Naive thymus-derived CD4-positive, alpha-beta T cell (primary cell): ENCODE data around the gene KIF18B. TPM values are rescaled to one million over a fixed set of nuclear protein-coding genes. Genes with fewer than 3 reads are reported as not detected.

Source experiments
- ATAC-seq: fragments of 150-1000 bp; cut with Tn5 transposase; 2 replicates; pipeline ENCODE4 v1.10.0; 2021; ENCODE audit warnings: mild to moderate bottlenecking, moderate library complexity
- CTCF ChIA-PET: fragments of 350-600 bp; sonication (Branson Sonifier 250); formaldehyde crosslinking; loops from one replicate; lab custom pipeline; 2021; ENCODE audit warnings: antibody characterized with exemption; lab: Charles Lee
- POLR2A ChIA-PET: fragments of 350-600 bp; sonication (Branson Sonifier 250); formaldehyde crosslinking; loops from one replicate; lab custom pipeline; 2021; ENCODE audit warnings: antibody characterized with exemption, inconsistent platforms; lab: Charles Lee
- DNase-seq, 9 donors: peaks; one replicate each; pipeline versions ENCODE4 v3.0.0 to v3.0.0-alpha.2; 2020 to 2022; ENCODE audit warnings: mixed read lengths in 1 of 9
- H3K27ac ChIP-seq: one replicate; pipeline ENCODE4 v1.7.0; 2013; ENCODE audit warnings: mild to moderate bottlenecking, low read depth, low read length, moderate library complexity
- H3K27me3 ChIP-seq, 2 donors: one replicate each; pipeline ENCODE4 v1.7.0; 2013; ENCODE audit warnings: low read length in 2 of 2, mild to moderate bottlenecking in 2 of 2, moderate library complexity in 2 of 2; ENCODE audit not compliant: control insufficient read depth in 2 of 2, insufficient read depth in 2 of 2
- H3K36me3 ChIP-seq, 3 experiments: 1 replicate in 2 of 3; 2 replicates in 1 of 3; pipeline ENCODE4 v1.7.0; 2013; ENCODE audit warnings: low read length in 3 of 3, mild to moderate bottlenecking in 3 of 3, moderate library complexity in 1 of 3; ENCODE audit not compliant: insufficient read depth in 3 of 3, control insufficient read depth in 2 of 3
- H3K4me1 ChIP-seq, 2 donors: one replicate each; pipeline ENCODE4 v1.7.0; 2013; ENCODE audit warnings: low read length in 2 of 2, mild to moderate bottlenecking in 2 of 2, moderate library complexity in 1 of 2; ENCODE audit not compliant: control insufficient read depth in 2 of 2, insufficient read depth in 2 of 2
- H3K4me3 ChIP-seq: 2 replicates; pipeline ENCODE4 v1.7.0; 2013; ENCODE audit warnings: mild to moderate bottlenecking, low read length
- H3K9me3 ChIP-seq, 3 experiments: 1 replicate in 2 of 3; 2 replicates in 1 of 3; pipeline ENCODE4 v1.7.0; 2013; ENCODE audit warnings: low read length in 3 of 3; ENCODE audit not compliant: control insufficient read depth in 2 of 3
- H3K27ac Mint-ChIP-seq, 9 donors: one replicate each; pipeline ENCODE4 v1.8.0; 2020 to 2022; ENCODE audit warnings: mixed read lengths in 9 of 9, mild to moderate bottlenecking in 8 of 9, moderate library complexity in 5 of 9, inconsistent platforms in 2 of 9
- H3K27me3 Mint-ChIP-seq, 5 donors: one replicate each; pipeline ENCODE4 v1.8.0; 2021 to 2022; ENCODE audit warnings: mixed read lengths in 5 of 5, mild to moderate bottlenecking in 1 of 5
- H3K36me3 Mint-ChIP-seq, 5 donors: one replicate each; pipeline ENCODE4 v1.8.0; 2020 to 2022; ENCODE audit warnings: mixed read lengths in 5 of 5, mild to moderate bottlenecking in 3 of 5, inconsistent platforms in 1 of 5
- H3K4me1 Mint-ChIP-seq, 7 donors: one replicate each; pipeline ENCODE4 v1.8.0; 2020 to 2022; ENCODE audit warnings: mixed read lengths in 7 of 7, mild to moderate bottlenecking in 3 of 7, inconsistent platforms in 1 of 7
- H3K4me3 Mint-ChIP-seq, 10 donors: one replicate each; pipeline ENCODE4 v1.8.0; 2020 to 2022; ENCODE audit warnings: mild to moderate bottlenecking in 10 of 10, mixed read lengths in 10 of 10, moderate library complexity in 6 of 10, inconsistent platforms in 2 of 10
- H3K9me3 Mint-ChIP-seq, 11 donors: one replicate each; pipeline ENCODE4 v1.8.0; 2020 to 2022; ENCODE audit warnings: mixed read lengths in 11 of 11, mild to moderate bottlenecking in 4 of 11, inconsistent platforms in 1 of 11, moderate library complexity in 1 of 11
- intact Hi-C, 2 donors: fragments of 100-400 bp; cut with micrococcal nuclease; formaldehyde crosslinking; loops; one replicate each; pipeline ENCODE4 v1.15.1; 2023
- microRNA-seq: library from miRNA; unstranded; fragments of <30 nt; microRNA quantifications from one replicate; pipeline ENCODE4 v1.2.0, GENCODE V29; 2022; ENCODE audit warnings: borderline microRNAs expressed
- polyA plus RNA-seq, 2 donors: library from polyadenylated mRNA; unstranded; fragments of 300-500 nt; fragmentation: Illumina TruSeq; gene quantifications; one replicate each; pipeline ENCODE4 v1.2.3, GENCODE V29; 2021
- total RNA-seq, 6 experiments: library from RNA in 5 of 6; stranded (reverse) in 5 of 6; gene quantifications; 1 replicate in 5 of 6; 2 replicates in 1 of 6; pipeline ENCODE4 v1.2.3 and lab custom pipeline; 2021 to 2026

The KIF18B gene
- total and polyA plus RNA-seq, 7 experiments from 2014 or later, result 0.17 to 57.2 TPM; not detected in 5

DNA sequence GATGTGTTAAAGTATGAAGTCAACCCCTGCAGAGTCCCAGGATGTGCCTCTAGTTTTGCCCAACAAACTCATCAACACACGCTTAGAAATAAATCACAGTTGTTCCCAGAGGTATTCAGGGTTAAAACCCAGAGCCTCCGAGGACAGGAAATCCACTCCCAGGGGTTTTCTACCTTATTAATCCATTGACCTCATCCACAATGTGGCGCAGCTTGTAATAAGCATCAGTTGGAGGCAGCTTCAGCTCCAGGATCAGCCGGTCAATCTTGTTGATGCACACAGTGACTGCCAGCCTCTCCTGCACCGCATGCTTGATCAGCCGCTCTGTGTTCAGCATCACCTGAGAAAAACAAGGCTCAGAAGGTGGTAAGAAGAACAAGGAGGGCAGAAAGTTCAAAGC lies 71.8 kb downstream of the KIF18B start:
- no peak overlapping the region for H3K27ac Mint-ChIP-seq
- H3K4me1 Mint-ChIP-seq, result peaks cover 0 to 4% (median 0%) of the 10 kb centered on the region in 7 donors
- ChIA-PET POLR2A (interaction anchor here (0.6 kb wide), 1 partner anchor 11 kb away, joined by 3 read pairs; no protein-coding TSS in a partner anchor), CTCF (no interaction called here)
- no peak for ATAC-seq
- H3K9me3 ChIP-seq, result no peaks in the 10 kb centered on the region
- no peaks in the 10 kb centered on the region for H3K9me3 Mint-ChIP-seq
- H3K36me3 ChIP-seq, result peaks cover 34 to 88% (median 34%) of the 10 kb centered on the region in 3 experiments
- H3K4me3 ChIP-seq, result no peak overlapping the region
- no peak for DNase-seq
- no peaks in the 10 kb centered on the region for H3K27me3 ChIP-seq
- H3K36me3 Mint-ChIP-seq, result peaks cover 0 to 47% (median 22%) of the 10 kb centered on the region in 5 donors
- no peak overlapping the region for H3K4me3 Mint-ChIP-seq
- H3K27me3 Mint-ChIP-seq, result no peaks in the 10 kb centered on the region
- no peaks in the 10 kb centered on the region for H3K4me1 ChIP-seq
- intact Hi-C loops, result no loop called here
- H3K27ac ChIP-seq, result no peak overlapping the region

Small RNA genes within 50 kb of the gene (microRNA-seq; reads per million reads assigned to microRNA genes)
- not detected for gene MIR6783

Other genes starting within 250 kb of the KIF18B start
- gene DBF4B, start 239.1 kb downstream of the KIF18B start, total RNA-seq, result 10 to 100 TPM in 1 of 5 experiments, 1 to 10 TPM in 4; 2.8 to 23.1 (median 7.8) TPM
- under 1 TPM; 0.35 to 0.70 TPM for gene DBF4B, start 239.1 kb downstream of the KIF18B start, polyA plus RNA-seq
- gene ADAM11, start 188.8 kb downstream of the KIF18B start, total RNA-seq, result 1 to 10 TPM in 1 of 5 experiments, under 1 TPM in 4; 0.22 to 1.5 (median 0.66) TPM
- under 1 TPM in 1 of 2 donors, not detected in 1; 0.08 TPM for gene ADAM11, start 188.8 kb downstream of the KIF18B start, polyA plus RNA-seq
- 1 to 10 TPM in 1 of 5 experiments, under 1 TPM in 1, not detected in 3; 0.20 to 1.4 TPM for gene GJC1, start 117.5 kb downstream of the KIF18B start, total RNA-seq
- gene GJC1, start 117.5 kb downstream of the KIF18B start, polyA plus RNA-seq, result not detected
- not detected for gene HIGD1B, start 99.9 kb downstream of the KIF18B start, total RNA-seq
- not detected for gene HIGD1B, start 99.9 kb downstream of the KIF18B start, polyA plus RNA-seq
- gene EFTUD2, start 48.3 kb downstream of the KIF18B start, total RNA-seq, result 100 to 1,000 TPM in 4 of 5 experiments, 10 to 100 TPM in 1; 94.3 to 157 (median 120) TPM
- gene EFTUD2, start 48.3 kb downstream of the KIF18B start, polyA plus RNA-seq, result 10 to 100 TPM; 53.1 to 68.2 TPM
- not detected for gene GFAP, start 32.3 kb downstream of the KIF18B start, total RNA-seq
- gene GFAP, start 32.3 kb downstream of the KIF18B start, polyA plus RNA-seq, result under 1 TPM in 1 of 2 donors, not detected in 1; 0.16 TPM
- gene C1QL1, start 20.5 kb upstream of the KIF18B start, total RNA-seq, result under 1 TPM in 1 of 5 experiments, not detected in 4; 0.29 TPM
- gene C1QL1, start 20.5 kb upstream of the KIF18B start, polyA plus RNA-seq, result not detected
- gene DCAKD, start 103.9 kb upstream of the KIF18B start, total RNA-seq, result 10 to 100 TPM; 14.2 to 36.8 (median 29.8) TPM
- gene DCAKD, start 103.9 kb upstream of the KIF18B start, polyA plus RNA-seq, result 10 to 100 TPM; 16.9 to 27.6 TPM
- gene NMT1, start 113.5 kb upstream of the KIF18B start, total RNA-seq, result 100 to 1,000 TPM in 3 of 5 experiments, 10 to 100 TPM in 2; 59.5 to 136 (median 121) TPM
- gene NMT1, start 113.5 kb upstream of the KIF18B start, polyA plus RNA-seq, result 10 to 100 TPM; 37.5 to 64.1 TPM
- gene PLCD3, start 184.7 kb upstream of the KIF18B start, total RNA-seq, result 1 to 10 TPM; 2.0 to 5.1 (median 3.2) TPM
- gene PLCD3, start 184.7 kb upstream of the KIF18B start, polyA plus RNA-seq, result under 1 TPM in 1 of 2 donors, not detected in 1; 0.21 TPM
- gene ACBD4, start 187.9 kb upstream of the KIF18B start, total RNA-seq, result 10 to 100 TPM; 17.9 to 59.5 (median 31.3) TPM
- gene ACBD4, start 187.9 kb upstream of the KIF18B start, polyA plus RNA-seq, result 10 to 100 TPM; 12.3 to 13.9 TPM
- 10 to 100 TPM; 28.5 to 41.3 (median 37.6) TPM for gene HEXIM1, start 200.7 kb upstream of the KIF18B start, total RNA-seq
- 1 to 10 TPM; 5.1 to 6.1 TPM for gene HEXIM1, start 200.7 kb upstream of the KIF18B start, polyA plus RNA-seq
- 1 to 10 TPM; 2.2 to 8.2 (median 3.4) TPM for gene HEXIM2, start 214.1 kb upstream of the KIF18B start, total RNA-seq
- gene HEXIM2, start 214.1 kb upstream of the KIF18B start, polyA plus RNA-seq, result 1 to 10 TPM; 2.4 to 3.2 TPM